K562 (cell line): ENCODE measurements around the gene HBB. TPM values are rescaled to one million over a fixed set of nuclear protein-coding genes. Genes with fewer than 3 reads are reported as not detected.

Experiments
- BCOR ChIP-seq: fragments of 450-650 bp; IDR thresholded peaks from 2 replicates; pipeline ENCODE4 v1.6.1; 2016
- CBFA2T3 ChIP-seq: fragments of 450-650 bp; IDR thresholded peaks from 2 replicates; pipeline ENCODE4 v1.6.1; 2017
- CCNT2 ChIP-seq: IDR thresholded peaks from 2 replicates; pipeline ENCODE4 v1.6.1; 2011; ENCODE audit warnings: borderline replicate concordance, low read depth, mild to moderate bottlenecking, moderate library complexity, mixed read lengths, low read length; ENCODE audit not compliant: insufficient read length; ENCODE audit errors: extremely low read depth
- CREB3L1 ChIP-seq: fragments of 450-650 bp; IDR thresholded peaks from 2 replicates; pipeline ENCODE4 v1.6.1; 2014; ENCODE audit warnings: low read depth, mild to moderate bottlenecking, moderate library complexity, borderline replicate concordance
- CTBP1 ChIP-seq: fragments of 450-650 bp; IDR thresholded peaks from 2 replicates; pipeline ENCODE4 v1.6.1; 2016; ENCODE audit warnings: borderline replicate concordance
- HNRNPH1 ChIP-seq: fragments of 200-400 bp; formaldehyde crosslinking; optimal IDR thresholded peaks from 2 replicates; pipeline ENCODE3; 2017; ENCODE audit warnings: low read depth, mild to moderate bottlenecking, low read length, moderate library complexity
- MLX ChIP-seq, 2 experiments: fragments of 450-650 bp in 1 of 2; sonication (generic) in 1 of 2; formaldehyde crosslinking; conservative IDR thresholded peaks; 2 replicates each; pipeline versions ENCODE4 v1.4.0 to v1.8.1; 2020 to 2022; ENCODE audit warnings: mild to moderate bottlenecking in 1 of 2, missing genetic modification reagents in 1 of 2
- NFE2L1 ChIP-seq: fragments of 450-650 bp; IDR thresholded peaks from 2 replicates; pipeline ENCODE4 v1.6.1; 2016; ENCODE audit warnings: missing genetic modification characterization, low read depth, mild to moderate bottlenecking, missing compliant biosample characterization, moderate library complexity, borderline replicate concordance
- POLR2AphosphoS2 ChIP-seq: IDR thresholded peaks from 2 replicates; pipeline ENCODE4 v1.6.1; 2012; ENCODE audit warnings: low read length, improper control_type of control experiment
- RBFOX2 ChIP-seq: fragments of 200-400 bp; formaldehyde crosslinking; IDR thresholded peaks from 2 replicates; pipeline ENCODE4 v1.6.1; 2017; ENCODE audit warnings: low read depth, mild to moderate bottlenecking, low read length, moderate library complexity
- SMAD2 ChIP-seq: fragments of 150-350 bp; IDR thresholded peaks from 2 replicates; pipeline ENCODE4 v1.6.1; 2014; ENCODE audit warnings: low read depth, mild to moderate bottlenecking, low read length
- TRIM24 ChIP-seq, 2 experiments: fragments of 450-650 bp; IDR thresholded peaks; 2 replicates each; pipeline ENCODE4 v1.6.1; 2016
- YY1 ChIP-seq, 3 experiments: IDR thresholded peaks; 2 replicates each; pipeline ENCODE4 v1.6.1; 2011; ENCODE audit warnings: low read length in 2 of 3, mild to moderate bottlenecking in 2 of 3, moderate library complexity in 2 of 3, borderline replicate concordance in 1 of 3, control low read depth in 1 of 3, low read depth in 1 of 3; ENCODE audit not compliant: insufficient read depth in 3 of 3, insufficient replicate concordance in 2 of 3, control insufficient read depth in 1 of 3, insufficient read length in 1 of 3; ENCODE audit errors: extremely low read depth in 1 of 3
- ZEB2 ChIP-seq: fragments of 450-650 bp; IDR thresholded peaks from 2 replicates; pipeline ENCODE4 v1.6.1; 2016
- ZKSCAN8 ChIP-seq: fragments of 200-800 bp; sonication (Bioruptor generic); IDR thresholded peaks from 2 replicates; pipeline ENCODE4 v1.6.1; 2016; ENCODE audit warnings: missing genetic modification characterization, missing compliant biosample characterization
- ZNF197 ChIP-seq: fragments of 200-800 bp; sonication (Bioruptor generic); IDR thresholded peaks from 2 replicates; pipeline ENCODE4 v1.6.1; 2016; ENCODE audit warnings: low read depth, missing genetic modification characterization, missing compliant biosample characterization
- ZNF76 ChIP-seq: fragments of 250-450 bp; sonication (Bioruptor Pico); IDR thresholded peaks from 2 replicates; pipeline ENCODE4 v1.4.0; 2020; ENCODE audit warnings: mild to moderate bottlenecking, moderate library complexity, borderline replicate concordance
- polyA plus RNA-seq, 8 experiments: library from polyadenylated mRNA; depleted of rRNA in 4 of 8; stranded (reverse) in 5 of 8; unstranded in 3 of 8; fragments of >200 nt; fragmentation: Nextera tagmentation in 2 of 8; fragmentation: Illumina TruSeq in 1 of 8; extraction: Ambion mirVana in 2 of 8; extraction: Trizol in 1 of 8; gene quantifications; 2 replicates each; pipeline versions ENCODE4 v1.2.1 to v1.2.3, GENCODE V29; 2011 to 2014; ENCODE audit warnings: inconsistent platforms in 1 of 8, missing spikeins in 1 of 8
- total RNA-seq, 7 experiments: library from RNA; depleted of rRNA in 6 of 7; stranded (reverse); fragments of >200 nt in 6 of 7; fragmentation: Illumina TruSeq in 2 of 7; extraction: Trizol in 2 of 7; gene quantifications; 2 replicates each; pipeline versions ENCODE4 v1.2.1 to v1.2.3, GENCODE V29; 2011 to 2021; ENCODE audit warnings: low replicate concordance in 1 of 7
- TF ChIP-seq, protein P1 (sequence below): fragments of 450-650 bp; IDR thresholded peaks from 2 replicates; pipeline ENCODE4 v1.6.1; 2017; ENCODE audit warnings: antibody characterized with exemption

HBB gene
- total and polyA plus RNA-seq, 9 of the 15 experiments (the other 6 are each of a cell fraction or from before 2014, with no cell fraction given): 0.33 to 3.4 (median 1.2) TPM; not detected in 2

DNA sequence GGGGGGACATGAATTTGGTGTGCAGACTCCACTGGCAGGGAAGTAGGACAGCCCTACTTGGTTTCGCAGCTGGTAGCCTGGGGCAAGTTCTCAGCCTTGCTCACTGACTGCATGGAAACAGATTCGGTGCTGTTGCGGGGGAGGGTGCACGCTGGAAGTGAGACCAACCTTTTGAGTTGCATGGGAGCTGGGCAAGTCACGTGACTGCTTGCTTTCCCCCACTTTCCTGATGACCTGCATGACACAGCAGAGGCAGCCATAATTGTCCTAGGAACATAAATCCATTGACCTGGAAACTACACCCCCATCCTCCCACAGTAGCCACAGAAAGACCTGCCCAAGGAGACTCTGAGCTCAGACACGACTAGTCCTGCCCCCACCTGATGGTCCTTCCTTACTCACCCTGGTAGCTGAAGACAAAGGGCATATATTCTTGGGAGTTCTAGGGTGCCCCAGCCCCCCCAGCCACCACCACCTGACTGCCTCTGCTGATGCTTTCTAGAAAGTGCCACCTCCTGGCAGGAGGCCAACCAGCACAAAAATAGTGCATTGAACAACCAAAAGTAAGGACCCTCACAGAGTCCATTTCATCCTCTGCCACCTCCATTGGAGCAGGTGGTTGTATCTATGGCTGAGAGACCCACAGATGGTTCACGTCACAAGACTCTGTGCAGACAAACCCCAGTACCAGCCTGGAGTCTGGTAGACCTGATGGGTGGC, 31.8 kb upstream of the HBB start (continued):
- TF ChIP-seq SMAD2 (no peak), NFE2L1 (no peak), CTBP1 (peak; percentile 17; the same call in 1 of the 2 replicates), YY1 (IDR thresholded peaks at IDR 0.05; ENCODE audit: borderline replicate concordance in 1 of 3, control insufficient read depth in 1 of 3, extremely low read depth in 1 of 3, insufficient read depth in 3 of 3, insufficient read length in 1 of 3, insufficient replicate concordance in 2 of 3, low read depth in 1 of 3, low read length in 2 of 3) (peak; percentile 28 to 84 (median 42)), TRIM24 (IDR thresholded peaks at IDR 0.05) (0 out of 4 replicates have a peak, but pooled peaks of 1 of the 2 experiments have one; percentile 57), RBFOX2 (0 out of 2 replicates have a peak, but pooled peaks have one; percentile 17), ZNF76 (CRISPR knock-in tag) (peak; percentile 20; the same call in 1 of the 2 replicates), ZNF197 (0 out of 2 replicates have a peak, but pooled peaks have one; percentile 36), ZEB2 (peak; percentile 30; the same call in 1 of the 2 replicates), BCOR (no peak), CBFA2T3 (peak; percentile 43; the same call in 1 of the 2 replicates), ZKSCAN8 (CRISPR knock-in tag) (no peak), CCNT2 (no peak), POLR2AphosphoS2 (no peak), MLX (CRISPR knock-in tag; conservative IDR thresholded peaks at IDR 0.05) (no peak), CREB3L1 (no peak), HNRNPH1 (no peak)
- TF ChIP-seq, protein P1, sequence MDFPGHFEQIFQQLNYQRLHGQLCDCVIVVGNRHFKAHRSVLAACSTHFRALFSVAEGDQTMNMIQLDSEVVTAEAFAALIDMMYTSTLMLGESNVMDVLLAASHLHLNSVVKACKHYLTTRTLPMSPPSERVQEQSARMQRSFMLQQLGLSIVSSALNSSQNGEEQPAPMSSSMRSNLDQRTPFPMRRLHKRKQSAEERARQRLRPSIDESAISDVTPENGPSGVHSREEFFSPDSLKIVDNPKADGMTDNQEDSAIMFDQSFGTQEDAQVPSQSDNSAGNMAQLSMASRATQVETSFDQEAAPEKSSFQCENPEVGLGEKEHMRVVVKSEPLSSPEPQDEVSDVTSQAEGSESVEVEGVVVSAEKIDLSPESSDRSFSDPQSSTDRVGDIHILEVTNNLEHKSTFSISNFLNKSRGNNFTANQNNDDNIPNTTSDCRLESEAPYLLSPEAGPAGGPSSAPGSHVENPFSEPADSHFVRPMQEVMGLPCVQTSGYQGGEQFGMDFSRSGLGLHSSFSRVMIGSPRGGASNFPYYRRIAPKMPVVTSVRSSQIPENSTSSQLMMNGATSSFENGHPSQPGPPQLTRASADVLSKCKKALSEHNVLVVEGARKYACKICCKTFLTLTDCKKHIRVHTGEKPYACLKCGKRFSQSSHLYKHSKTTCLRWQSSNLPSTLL: no peak
